ENCODE measurements around the gene COL13A1.

COL13A1 gene

DNA sequence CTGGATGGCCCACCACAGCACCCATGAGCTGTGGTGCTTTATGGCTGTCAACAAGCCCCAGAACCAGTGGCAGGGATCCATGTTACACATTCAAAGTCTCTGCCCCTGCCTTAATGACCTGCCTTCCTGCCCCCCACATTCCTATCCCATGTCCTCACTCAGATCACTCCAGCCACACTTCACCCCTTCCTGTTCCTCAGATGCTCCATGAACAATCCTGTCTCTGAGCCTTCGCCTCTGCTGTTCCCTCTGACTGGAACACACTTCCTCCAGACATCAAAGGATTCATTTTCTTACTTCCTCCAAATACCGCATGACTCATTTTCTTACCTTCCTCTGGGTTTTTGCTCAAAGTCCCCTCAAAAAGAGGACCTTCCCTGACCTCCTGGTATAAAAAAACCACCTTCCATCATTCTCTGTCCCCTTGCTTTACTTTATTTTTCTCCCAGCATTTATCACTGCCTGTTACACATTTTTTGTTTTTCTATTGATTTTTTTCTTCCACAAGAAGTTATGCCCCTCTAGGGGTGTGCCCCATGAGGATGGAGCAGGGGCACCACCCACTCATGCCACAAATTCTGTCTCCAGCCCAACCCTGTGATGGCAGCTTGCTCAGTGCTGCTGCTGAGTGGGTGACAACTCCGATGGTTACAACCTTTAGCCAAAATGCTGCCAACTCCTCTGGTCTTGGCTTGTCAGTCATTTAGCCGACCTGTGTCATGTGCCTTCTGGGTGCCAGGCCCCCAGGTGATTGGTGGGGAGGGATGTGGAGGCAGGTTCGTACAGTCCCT, 18.2 kb downstream of the COL13A1 start:
- no peak for DNase-seq (ENCODE audit: low read depth in 2 of 2)

DNA sequence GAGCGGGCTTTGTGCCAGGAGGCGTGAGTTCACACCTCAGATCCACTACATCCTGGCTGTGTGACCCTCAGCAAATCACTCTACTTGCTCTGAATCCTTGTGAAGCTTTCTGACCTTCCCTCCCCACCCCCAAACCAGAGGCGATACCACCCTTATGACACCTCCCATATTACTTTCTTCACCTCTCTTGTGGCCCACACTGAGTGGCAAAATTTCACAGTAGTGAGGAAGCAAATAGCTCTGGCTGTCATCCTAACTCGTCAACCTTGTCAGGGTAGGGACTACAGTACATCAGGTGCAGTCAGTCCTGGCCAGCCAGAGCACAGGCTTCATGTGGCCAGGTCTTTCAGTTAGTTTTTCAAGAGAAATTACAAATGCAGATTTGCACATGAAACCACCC, 19.1 kb downstream of the COL13A1 start:
- DNase-seq (ENCODE audit: low read depth in 2 of 2): no peak

DNA sequence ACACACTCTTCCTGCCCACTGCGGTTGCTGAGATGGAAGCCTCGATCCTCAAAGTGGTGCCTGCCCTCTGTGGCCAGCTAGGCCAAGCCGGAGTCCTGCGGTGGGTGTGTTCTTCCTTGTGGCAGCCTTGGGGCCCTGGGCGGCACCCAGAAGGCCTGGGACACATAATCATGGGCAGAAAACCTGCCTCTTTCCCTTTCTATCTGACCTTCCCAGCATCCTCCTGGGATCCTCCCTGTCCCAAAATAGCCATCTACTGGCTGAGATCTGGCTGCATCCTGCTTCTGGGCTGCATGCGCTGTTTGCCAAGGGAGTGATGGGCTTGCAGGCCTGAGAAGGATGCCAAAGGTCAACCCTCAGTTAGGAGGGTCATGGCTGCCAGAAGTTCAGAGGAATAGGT, 23.9 kb downstream of the COL13A1 start:
- no peak for DNase-seq (ENCODE audit: low read depth in 2 of 2)

DNA sequence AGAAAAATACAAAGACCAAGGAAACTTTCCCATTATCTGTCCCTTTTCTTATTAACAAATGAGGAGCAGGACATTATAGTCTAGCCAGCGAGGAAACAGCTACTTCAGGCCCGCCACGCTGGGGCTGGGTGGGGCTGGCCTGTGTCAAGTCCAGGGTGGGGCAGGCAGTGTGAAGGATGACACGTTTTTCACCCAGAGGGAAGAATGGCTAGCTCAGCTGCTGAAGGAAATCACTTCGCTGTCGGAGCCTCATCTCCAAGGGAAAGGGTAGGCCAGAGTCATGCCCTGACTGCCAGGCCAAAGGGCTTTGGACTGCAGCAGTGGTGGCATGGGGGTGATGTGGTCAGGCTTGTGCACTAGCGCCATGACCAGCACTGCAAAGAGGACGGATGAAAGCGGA, 24.4 kb downstream of the COL13A1 start:
- no peak for DNase-seq (ENCODE audit: low read depth in 2 of 2)

DNA sequence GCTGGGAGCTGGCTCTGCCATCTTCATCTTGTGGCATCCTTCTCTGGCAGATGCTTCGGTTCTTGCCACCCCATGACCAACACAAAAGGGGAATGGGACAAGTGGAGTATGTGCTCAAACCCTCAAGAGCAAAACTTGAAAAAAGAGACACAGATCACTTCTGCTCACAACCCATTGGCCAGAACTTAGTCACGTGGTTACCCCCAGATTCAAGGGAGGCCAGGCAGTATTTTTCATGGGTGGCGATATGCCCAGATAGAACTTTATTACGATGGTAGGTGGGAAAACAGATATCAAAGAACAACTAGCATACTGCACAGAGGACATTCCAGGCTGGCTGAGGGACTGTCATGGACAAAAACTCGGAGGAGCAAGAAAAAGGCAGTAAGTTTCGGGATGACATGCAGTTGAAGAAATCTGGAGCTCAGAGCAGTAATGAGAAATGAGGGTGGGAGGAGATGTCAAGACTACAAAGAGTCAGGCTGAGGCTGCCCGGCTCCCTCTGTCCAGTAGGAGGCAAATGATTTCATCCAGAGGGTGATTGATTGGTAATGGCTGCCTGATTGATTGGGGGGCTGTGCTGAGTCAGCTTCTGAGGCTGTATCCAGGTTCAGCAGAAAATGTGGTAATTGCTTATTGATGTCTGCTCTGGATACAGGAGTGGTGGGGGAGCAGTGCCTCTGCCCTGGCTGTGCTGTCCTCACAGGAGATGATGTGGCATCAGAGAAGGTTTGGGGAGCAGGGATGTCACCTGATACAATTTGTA, 25.3 kb downstream of the COL13A1 start:
- DNase-seq (ENCODE audit: low read depth in 2 of 2): no peak

DNA sequence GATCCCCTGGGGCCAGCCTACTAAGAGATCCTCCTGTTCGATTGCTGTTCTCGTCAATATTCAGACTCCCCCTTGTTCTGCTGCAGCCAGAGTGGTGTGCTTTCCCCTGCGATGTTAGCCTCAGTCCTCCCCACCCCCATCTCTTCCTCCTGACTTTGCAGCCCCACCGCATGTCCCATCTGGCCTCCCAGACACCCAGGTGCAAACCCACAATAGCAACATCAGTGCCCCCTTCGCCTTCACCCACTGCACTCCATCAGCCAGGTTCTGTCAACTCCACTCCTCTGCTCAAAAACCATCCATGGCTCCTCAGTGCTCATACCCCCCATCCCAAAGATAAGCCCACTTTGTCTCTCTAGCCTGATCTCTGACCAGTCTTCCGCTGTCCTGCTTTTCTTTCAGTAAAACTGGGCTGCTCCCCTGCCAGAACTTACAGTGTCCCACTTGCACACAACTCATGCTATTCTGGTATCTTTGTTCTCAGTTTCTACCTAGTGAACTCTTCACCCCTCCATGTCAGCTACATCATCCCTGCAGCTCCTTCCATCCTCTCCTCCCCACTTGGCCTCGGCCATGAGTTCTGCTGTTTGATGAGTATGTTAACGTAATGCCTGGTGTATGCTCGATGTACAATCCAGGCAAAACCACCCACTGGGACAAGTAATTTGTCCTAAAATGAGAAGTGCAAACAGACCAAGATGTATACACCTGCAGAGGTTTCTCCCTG, 26.6 kb downstream of the COL13A1 start:
- DNase-seq (ENCODE audit: low read depth in 2 of 2): no peak

DNA sequence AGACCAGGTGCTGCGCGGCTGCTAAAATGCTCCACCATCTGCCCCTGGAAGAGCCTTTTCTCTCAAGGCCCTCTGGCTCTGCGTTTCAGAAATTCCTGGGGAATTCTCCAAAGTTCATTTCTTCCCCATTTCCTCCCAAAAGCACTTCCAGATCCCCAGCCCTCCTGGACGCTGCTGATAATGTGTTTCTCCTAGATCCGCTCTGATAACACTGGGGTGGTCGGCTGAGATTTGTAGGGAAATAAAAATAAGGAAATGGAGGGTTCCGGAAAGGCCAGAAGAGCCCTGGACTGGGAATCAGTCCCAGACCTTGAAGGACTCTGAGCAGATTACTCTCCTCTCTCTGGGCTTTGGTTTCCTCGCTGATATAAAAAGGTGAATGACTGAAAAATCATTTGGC, 28.1 kb downstream of the COL13A1 start:
- DNase-seq (ENCODE audit: low read depth in 2 of 2): no peak

DNA sequence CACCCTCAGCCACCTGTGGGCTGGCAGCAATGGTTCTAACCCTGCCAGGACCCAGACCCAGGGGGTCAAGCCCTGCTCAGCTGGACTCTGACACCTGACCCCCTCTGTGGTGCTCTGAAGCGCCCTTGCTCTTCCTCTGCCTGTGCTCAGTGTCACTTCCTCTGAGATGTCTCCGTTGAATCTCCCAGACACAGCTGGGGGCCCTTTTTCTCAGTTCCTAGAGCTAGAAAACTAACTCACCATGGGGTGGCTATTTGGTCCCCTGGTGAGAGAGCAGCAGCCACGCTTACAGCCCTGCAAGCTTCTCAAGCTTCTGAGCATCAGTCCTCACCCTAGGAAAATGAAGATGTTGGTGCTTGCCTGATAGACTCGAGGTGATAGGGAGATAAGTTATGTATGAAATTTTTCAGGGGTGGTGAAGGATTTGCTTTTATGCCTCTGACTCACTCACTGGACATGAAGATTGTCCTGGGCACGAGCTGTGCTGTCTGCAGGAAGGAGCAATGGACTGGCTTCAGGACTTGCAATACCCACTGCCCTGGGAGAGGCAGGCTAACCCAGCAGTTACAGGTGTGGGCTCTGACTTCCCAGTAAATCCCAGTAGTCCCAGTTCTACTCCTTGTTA, 29.6 kb downstream of the COL13A1 start:
- DNase-seq (ENCODE audit: low read depth in 2 of 2): no peak

DNA sequence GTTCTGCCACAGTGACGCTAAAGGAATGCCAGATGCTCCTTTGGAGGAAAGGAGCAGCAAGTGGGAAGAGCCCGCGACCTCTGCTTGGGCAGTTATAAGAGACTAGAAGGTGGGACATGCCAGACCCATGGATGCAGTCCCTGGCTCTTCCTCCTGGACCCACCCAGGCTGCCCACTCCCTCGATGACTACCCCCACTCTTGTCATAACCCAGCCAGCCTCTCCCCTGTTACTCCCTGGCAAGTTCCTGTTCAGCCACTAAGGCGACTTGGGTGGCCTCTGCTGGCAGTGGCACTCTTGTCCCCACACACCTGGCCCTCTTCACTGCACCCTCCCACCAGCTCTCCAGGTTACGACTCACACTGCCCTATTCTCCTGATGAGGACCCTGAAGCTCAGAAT, 33.5 kb downstream of the COL13A1 start:
- DNase-seq (ENCODE audit: low read depth in 2 of 2): no peak

DNA sequence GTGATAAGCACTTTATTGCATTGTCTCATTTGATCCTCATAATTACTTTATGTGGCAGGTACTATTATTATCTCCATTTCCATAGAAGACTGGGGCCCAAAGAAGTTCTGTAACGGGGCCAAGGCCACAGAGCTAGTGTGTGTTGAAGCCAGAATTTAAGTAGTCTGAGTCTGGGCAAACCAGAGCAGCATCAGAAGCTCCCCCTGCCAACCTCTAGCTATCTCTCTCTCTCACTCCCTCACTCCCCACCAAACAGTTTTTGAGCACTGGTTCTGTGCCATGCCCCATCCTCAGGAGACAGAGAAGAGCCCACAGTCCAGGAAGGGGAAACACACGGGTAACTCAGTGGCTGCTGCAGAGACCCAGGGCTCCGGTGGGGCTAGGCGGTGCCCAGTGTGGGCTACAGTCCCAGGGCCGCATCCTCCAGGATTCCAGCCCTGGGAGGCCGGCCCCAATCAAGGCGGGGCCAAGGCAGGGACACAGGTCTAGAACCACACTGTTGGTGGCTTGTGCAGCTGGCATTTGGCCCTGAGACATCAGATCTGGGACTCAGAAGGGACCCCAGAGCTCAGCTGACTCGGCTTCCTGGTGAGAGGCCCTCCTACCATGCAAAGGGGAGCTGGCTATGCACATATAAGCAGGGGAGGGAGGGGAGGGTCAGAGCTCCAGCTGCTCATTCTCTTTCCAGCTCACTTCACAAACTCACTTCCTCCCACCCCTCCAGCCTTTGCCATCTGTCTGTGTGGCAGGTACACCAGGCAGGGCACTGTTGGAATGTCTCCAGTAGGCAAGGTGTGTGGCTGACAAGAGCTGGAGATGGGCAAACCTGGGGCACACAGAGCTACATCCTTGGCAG, 34.4 kb downstream of the COL13A1 start:
- no peak for DNase-seq (ENCODE audit: low read depth in 2 of 2)

DNA sequence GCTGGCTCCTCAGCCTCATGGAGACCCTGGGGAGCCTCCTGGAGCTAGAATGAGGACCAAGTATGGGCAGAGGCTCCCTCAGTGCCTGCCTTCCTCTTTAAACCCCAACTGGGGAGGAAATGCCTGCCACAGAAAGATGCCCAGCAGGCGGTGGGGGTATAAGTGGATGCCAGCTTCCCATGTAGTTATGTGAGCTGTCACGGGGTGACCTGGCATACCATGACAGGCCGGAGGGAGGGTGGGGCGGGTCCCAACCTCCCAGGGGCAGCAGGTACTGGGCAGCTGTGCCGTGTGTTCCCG, 35.0 kb downstream of the COL13A1 start:
- no peak for DNase-seq (ENCODE audit: low read depth in 2 of 2)

DNA sequence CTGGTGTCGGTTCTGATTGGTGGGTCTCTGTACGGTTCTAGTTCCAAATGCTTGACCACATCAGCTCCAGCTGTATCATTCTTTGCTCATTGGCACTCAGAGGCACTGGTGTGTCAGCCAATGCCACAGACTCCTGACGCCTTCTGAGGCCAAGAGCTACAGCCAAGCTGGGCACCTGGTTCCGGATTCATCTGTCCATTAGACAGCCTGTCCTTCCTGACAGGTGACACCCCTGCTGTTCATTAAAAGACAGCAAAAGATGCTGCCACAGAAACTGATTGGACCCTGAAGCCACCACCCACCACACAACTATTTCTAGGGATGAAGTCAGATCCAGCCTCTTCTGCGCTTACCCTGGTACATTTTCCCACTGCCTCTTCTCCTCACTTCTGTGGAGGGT, 35.6 kb downstream of the COL13A1 start:
- DNase-seq (ENCODE audit: low read depth in 2 of 2): no peak

DNA sequence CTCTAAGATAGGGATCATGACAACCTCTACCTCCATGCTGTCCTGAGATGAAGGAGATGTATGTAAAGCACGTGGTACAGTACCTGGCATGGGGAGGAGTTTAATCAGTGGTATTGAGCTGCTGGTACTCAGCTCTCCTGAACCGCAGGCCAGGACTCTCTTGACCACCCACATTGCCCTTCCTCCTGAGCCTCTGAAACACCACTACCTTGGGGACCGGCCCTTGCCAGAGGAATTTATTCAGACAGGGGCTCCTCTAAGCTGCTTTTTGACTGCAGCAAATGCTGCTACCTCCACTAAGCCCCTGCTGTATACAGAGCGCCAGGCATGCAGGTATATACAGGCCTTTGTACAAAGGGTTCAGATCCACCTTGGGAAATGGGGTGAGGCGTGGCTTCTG, 36.7 kb downstream of the COL13A1 start:
- DNase-seq (ENCODE audit: low read depth in 2 of 2): no peak

DNA sequence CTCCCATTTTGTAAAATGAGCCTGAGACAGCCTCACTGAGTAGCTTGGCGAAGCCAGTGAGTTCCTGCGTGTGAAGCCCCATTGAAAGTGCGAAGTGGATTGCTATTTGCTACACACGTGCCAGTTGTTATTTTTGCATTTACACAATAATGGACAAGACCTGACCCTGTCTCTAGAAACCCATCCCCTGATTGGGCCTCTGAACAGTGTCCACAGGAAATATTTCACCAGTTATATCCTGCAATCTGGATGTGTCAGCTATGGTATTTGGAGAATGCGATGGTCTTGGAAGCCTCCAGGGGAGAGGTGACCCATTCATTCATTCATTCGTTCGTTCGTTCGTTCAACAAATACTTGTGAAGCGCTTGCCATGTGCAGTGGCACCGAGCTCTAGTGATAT, 37.1 kb downstream of the COL13A1 start:
- no peak for DNase-seq (ENCODE audit: low read depth in 2 of 2)

DNA sequence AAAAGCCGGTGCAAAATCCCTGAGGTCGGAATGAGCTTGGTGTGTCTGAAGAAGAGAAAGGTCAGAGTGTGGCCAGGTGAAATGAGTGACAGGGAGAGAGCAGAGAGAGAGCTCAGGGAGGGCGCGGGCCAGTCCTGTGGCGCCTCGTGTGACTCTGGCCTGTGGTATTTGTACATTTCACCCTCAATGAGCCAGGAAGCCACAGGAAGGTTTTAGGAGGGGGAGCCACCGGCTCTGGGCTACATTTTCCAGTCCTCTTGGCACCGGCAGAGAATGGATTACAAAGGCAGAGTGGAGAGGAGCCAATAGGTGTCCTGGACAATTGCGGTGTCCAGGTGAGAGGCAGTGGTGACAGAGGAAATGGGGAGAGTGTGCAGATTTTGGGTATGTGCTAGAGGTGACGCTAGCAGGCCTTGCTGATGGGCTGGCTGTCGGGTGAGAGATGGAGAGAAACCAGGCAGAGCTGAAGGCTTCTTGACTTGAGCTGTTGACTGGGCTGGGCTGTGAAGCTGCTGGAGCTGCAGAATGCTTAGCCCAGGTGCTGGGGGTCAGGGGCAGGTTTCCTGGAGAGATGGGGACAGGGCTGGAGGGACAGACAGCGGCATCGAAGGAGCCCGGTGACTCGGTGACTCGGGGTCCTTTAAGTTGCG, 38.1 kb downstream of the COL13A1 start:
- DNase-seq (ENCODE audit: low read depth in 2 of 2): no peak

DNA sequence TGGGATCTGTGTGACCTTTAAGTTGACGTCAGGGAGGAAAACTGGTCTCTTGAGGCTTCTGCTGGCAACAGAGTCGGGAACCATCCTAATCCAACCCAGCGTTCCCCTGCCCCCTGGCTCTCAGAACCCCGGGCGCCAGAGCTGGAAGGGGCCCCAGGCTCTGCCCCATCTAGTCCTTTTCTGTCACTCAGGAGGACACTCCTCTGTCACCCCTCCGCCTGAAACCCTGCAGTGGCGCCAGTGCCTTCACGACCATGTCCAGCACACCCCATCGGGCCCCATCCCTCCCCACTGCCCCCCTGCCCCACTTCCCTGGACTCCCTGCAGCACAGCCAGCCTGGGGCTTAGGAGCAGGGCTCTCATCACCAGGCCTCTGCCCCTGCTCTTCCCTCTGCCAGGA, 39.1 kb downstream of the COL13A1 start:
- DNase-seq (ENCODE audit: low read depth in 2 of 2): no peak

DNA sequence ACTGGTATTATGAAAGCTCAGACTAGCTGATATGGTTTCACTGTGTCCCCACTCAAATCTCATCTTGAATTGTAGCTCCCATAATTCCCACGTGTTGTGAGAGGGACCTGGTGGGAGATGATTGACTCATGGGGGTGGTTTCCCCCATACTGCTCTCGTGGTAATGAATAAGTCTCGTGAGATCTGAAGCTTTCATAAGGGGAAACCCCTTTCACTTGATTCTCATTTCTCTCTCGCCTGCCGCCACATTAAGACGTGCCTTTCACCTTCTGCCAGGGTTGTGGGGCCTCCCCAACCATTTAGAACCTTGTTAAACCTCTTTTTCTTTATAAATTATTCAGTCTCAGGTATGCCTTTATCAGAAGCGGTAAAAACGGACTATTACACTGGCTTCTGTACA, 40.3 kb downstream of the COL13A1 start:
- no peak for DNase-seq (ENCODE audit: low read depth in 2 of 2)

DNA sequence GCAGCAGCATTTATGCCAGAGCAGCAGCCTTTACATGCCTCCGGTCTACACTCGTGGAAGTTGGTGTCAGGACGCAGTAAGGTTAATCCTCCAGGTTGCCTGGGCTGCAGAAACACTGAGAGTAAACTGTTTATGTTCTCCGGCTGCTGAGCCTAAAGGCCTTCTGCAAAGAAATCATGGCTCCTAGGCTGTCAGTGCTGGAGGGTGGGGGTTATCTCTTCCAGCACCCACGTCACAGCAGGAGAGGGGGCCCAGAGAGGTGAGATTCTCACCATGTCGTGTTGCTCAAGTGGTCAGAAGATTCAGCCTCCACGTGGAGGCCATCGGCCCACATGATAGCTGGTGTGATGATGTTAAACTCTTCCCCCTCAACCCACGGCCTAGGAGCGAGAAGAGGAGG, 41.2 kb downstream of the COL13A1 start:
- DNase-seq (ENCODE audit: low read depth in 2 of 2): no peak

DNA sequence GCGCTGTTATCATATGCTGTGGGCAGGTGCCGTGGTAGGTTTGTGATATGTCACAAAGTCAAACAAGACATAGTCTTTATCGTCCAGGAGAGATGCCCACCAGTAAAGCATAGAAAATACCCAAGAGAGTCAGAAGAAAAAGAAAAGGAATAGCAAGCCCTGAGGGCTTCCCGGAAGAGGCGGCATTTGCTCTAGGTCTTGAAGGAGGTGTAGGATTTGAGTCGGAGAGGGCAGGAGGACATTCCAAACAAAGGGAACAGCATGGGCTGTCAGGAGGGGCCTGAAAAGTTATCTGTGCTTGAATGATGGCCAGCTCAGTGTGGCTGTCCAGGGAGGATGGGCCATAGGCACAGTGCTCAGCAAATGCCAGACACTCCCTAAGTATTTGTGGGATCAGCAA, 42.2 kb downstream of the COL13A1 start:
- no peak for DNase-seq (ENCODE audit: low read depth in 2 of 2)

DNA sequence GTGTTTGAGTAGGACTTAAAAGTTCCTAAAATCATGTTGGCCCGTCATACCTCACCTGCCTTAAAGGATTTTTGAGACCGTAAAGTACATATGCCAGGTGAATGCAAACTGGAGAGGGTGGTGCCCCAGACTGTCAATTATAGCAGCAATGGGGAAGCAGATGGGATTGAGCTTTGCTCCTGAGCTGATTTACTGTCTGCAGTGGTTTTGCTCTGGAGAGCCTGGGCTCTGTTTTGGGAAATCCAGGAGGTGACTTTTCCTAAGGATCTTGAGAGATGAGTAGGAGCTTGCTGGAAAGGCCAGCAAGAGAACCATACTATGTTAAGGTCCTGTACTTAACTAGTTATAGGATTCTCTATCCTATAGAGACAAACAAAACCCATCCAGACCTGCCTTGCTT, 43.0 kb downstream of the COL13A1 start:
- no peak for DNase-seq (ENCODE audit: low read depth in 2 of 2)
